Right forelimb (tissue), 1 donor: ENCODE measurements around the gene REV1.
"Not testable (repeated sequence)": the region's sequence is repeated elsewhere in the genome, so short reads cannot be mapped to it uniquely, and the experiment has no call there.

Experiments used
- DNase-seq: peaks from one replicate; pipeline ENCODE4 v3.0.0-alpha.2; 2018

Gene REV1

GRCh38 chr2:99399795-99400194 is 90.0 kb downstream of the REV1 start:
- DNase-seq: no peak

- no peak for DNase-seq
Measured at GRCh38 chr2:99399063-99399462, 90.8 kb downstream of the REV1 start.

GRCh38 chr2:99398303-99398702 is 91.5 kb downstream of the REV1 start:
- DNase-seq: no peak

GRCh38 chr2:99397266-99397920 is 92.4 kb downstream of the REV1 start:
- no peak for DNase-seq

GRCh38 chr2:99395589-99396130 is 94.2 kb downstream of the REV1 start:
- no peak for DNase-seq

GRCh38 chr2:99389946-99390345 is 99.9 kb downstream of the REV1 start:
- DNase-seq: no peak

- DNase-seq: no peak
Measured at GRCh38 chr2:99389371-99389770, 100.4 kb downstream of the REV1 start.

- no peak for DNase-seq
Measured at GRCh38 chr2:99388892-99389291, 100.9 kb downstream of the REV1 start.

GRCh38 chr2:99386011-99386410 is 103.8 kb downstream of the REV1 start:
- DNase-seq: no peak

- DNase-seq: no peak
Measured at GRCh38 chr2:99382143-99382542, 107.7 kb downstream of the REV1 start.

- DNase-seq: no peak
Measured at GRCh38 chr2:99380376-99381010, 109.3 kb downstream of the REV1 start.

- no peak for DNase-seq
Measured at GRCh38 chr2:99377879-99378278, 111.9 kb downstream of the REV1 start.

GRCh38 chr2:99376254-99376864 is 113.5 kb downstream of the REV1 start:
- no peak for DNase-seq

GRCh38 chr2:99374747-99375146 is 115.1 kb downstream of the REV1 start:
- DNase-seq: no peak

GRCh38 chr2:99373144-99373543 is 116.7 kb downstream of the REV1 start:
- no peak for DNase-seq

- DNase-seq: not testable (repeated sequence)
Measured at GRCh38 chr2:99368854-99369253, 121.0 kb downstream of the REV1 start.

GRCh38 chr2:99365661-99366060 is 124.2 kb downstream of the REV1 start:
- no peak for DNase-seq

GRCh38 chr2:99356853-99357252 is 133.0 kb downstream of the REV1 start:
- DNase-seq: no peak

- not testable (repeated sequence) for DNase-seq
Measured at GRCh38 chr2:99354825-99355224, 135.0 kb downstream of the REV1 start.

GRCh38 chr2:99354070-99354469 is 135.7 kb downstream of the REV1 start:
- DNase-seq: no peak
